Measurements from ENCODE around the gene DCP2.
A peak's percentile ranks its signal among the peaks of the same experiment; 100 is the strongest.

Gene DCP2

DNA sequence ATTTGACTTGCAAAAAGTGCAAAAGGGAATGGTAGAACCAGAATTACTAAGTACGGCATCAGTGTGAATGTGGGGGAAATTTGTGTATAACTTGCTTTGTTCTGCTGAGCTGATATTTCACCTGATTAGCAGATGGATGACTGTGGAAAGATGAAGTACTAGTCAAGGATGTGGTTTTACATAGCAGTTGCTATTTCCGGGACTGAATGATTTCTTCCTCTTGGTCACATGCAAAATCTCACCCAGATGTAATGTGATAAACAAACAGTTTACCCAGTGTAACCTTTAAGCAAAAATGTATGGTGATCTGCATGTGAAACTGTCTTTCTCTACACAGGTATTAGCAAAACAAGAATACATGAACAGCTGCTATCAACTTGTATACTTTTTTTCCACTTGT is 46.1 kb downstream of the DCP2 start:
- DNase-seq, result no peak

DNA sequence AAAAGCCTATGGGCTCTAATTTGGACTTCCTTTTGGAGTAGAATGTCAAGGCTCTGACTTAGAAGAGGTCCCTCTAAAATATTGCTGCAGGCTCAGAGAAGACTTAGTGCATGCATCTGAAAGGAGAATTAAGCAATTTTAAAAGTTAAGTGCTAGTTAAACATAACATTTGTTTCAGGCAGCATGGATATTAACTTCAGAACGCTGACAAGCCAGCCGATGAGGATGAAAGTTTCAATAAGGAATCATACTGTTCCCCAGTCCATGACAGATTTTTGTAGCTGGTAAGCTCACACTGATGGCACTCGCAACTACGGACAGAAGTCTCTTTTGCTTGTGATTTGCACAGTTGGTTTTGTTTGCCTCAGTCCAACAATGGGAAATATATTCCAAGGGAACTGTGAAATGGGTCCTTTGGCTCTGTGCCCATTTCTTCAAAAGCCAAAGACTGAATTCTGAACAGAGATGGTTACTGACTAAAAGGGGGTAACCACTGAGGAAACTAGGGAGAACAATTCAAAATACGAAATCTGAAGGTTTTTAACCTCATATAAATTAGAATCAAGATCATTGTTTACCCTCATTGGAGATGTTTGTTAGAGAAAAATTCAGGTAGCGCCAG is 47.6 kb downstream of the DCP2 start:
- no peak for DNase-seq

DNA sequence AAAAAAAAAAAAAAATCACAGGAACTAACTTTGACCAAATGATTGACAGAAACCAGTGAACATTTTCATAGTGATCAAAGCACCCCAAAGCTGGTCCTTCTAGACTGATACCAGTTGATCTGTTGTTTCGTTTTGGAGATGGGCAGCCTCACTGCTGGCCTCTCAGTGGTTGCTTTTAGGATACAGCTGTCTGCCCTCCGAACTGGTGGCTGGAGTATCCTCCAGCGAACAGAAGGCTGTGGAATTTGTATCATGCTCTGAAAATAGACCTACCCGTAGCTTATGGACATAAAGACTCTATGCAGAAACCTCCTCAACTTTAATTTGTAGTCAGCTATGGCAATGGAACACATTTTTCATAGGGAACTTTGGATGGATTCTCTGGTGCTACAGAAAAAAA is 49.0 kb downstream of the DCP2 start:
- no peak for DNase-seq

- no peak for DNase-seq
Measured at GRCh38 chr5:113026211-113026610, 49.6 kb downstream of the DCP2 start.

GRCh38 chr5:113027015-113027414 is 50.4 kb downstream of the DCP2 start:
- no peak for DNase-seq

DNA sequence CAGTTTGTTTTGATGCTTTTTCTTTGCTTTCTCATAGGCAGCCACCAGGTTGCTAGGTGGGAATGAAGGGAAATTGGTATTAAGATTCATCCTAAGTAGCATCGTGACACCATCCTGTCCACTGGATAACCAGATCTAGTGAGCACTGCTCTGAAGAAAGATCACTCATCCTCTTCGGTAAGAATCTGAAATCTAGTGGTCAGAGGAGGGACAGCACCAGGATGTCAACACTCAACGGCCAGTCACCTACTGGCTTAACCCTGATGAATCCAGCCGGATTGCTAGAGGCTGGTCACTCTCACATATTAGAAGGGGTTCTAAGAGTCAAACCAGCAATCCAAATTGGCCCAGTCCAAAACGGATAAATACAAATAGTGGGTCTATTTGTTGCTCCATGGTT is 50.8 kb downstream of the DCP2 start:
- DNase-seq, result no peak

GRCh38 chr5:113029614-113030013 is 53.0 kb downstream of the DCP2 start:
- no peak for DNase-seq

GRCh38 chr5:113031104-113031503 is 54.5 kb downstream of the DCP2 start:
- no peak for DNase-seq

- no peak for DNase-seq
Measured at GRCh38 chr5:113031557-113031956, 55.0 kb downstream of the DCP2 start.

DNA sequence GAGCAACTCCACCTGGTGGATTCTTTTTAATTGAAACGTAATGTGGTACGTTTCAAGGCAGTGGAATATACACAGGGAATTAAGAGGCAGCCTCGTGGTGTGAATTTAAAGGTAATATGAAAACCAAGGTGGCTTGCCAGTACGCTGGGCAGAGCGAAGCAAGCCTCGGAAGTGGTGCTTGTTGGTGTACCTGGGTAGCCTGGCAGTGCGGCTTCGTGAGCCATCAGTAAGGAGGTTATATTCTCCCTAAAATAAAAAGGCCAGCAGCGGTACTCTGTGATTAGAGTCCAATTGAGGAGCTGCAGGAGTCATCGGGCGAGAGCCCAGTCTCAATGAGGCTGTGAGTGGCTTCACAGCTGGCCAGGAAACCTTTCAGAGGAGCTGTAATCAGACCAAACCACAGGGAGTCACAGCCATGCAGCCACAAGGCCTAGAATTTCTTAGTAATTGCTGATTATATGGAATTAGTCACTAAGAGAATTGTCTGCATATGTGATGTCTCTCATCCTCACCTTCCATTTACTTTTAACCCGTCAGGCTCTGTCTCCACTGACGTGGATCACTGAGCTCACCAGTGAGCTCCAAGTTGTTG is 57.7 kb downstream of the DCP2 start:
- no peak for DNase-seq

DNA sequence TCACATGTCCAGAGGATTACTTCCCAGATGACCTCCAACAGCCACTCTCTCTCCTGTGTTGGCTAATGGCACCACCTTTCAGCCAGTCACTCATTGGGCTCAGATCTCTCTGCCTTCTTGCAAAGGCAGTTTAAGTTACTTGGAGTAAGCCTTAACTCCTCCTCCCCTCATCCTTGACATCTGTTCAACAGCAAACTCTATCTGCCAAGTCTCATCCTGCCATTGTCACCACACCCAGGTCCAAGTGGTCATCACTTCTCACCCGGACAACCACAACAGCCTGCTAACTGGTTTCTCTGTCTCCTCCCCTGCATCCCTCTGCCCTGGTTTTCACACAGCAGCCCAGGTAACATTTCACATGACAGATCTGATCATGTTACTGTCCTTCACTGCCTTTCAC is 58.5 kb downstream of the DCP2 start:
- no peak for DNase-seq

- DNase-seq, result no peak
Measured at GRCh38 chr5:113036321-113036720, 59.7 kb downstream of the DCP2 start.

DNA sequence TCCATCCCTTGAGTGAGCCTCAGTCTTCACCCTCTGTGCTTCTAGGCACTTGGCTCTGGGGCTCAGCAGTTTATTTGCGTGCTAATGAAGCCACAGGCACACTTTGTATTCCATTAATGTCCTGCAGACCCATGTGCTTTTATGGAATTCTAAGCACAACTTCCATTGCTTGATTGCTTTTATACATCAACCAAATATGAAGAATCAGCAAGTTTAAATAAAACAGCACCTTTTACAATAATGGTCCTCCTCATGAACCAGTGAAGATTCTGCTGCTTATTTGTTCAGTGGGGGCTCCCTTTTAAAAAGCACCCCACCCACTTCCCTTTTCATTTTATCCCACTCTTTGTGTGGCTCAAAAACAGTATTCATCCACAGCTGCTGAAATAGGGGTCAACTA is 60.2 kb downstream of the DCP2 start:
- no peak for DNase-seq

- DNase-seq, result no peak
Measured at GRCh38 chr5:113038136-113038535, 61.5 kb downstream of the DCP2 start.

DNA sequence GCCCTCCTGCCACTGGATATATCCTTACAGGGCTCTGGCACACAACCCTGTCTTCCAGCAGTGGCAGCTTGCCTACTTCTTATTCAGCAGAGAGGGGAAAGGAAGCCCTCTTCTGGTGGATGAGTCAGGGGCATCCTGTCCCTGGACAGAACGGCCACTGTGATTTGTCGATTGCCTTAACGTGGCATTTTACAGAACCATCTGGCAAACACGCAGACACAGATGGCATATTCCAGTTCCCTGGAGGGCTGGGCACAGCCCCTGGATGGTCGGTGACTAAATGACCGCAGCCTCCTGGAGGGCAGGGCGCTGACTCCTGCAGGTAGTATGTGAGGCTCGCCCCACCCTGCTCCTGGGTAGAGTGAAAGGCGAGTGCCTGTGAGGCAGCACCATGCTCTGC is 62.1 kb downstream of the DCP2 start:
- no peak for DNase-seq

DNA sequence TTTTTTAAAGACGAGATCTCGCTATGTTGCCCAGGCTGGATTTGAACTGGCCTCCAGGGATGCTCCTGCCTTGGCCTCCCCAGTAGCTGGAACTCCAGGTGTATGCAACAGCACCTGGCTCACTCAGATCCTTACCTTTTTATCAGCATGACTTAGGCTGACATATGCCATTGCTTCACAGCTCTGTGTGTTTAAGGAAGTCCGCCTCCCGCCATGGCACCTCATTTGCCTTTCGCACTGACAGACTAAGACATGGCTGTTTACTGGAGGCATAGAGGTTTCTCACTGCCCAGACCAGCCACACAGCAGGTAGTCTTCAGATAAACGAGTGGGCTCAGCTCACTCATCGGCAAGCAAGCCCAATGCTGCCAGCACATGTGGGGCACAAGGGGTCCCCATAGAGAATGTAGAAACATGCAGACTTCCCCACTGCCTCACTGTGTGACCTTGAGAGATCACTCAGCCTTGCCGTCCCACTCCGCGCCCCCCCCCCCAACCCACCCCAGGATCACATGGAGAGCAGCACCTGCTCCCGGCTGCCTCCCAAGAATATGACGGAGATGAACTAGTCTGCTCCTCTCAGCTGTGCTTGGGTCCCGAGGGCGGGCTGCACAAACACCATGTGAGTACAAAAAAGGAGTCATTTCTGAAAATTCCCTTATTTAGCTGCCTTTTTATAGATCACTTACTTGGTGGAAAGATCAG is 62.8 kb downstream of the DCP2 start:
- DNase-seq, result no peak

GRCh38 chr5:113039934-113040285 is 63.3 kb downstream of the DCP2 start:
- DNase-seq, result no peak

- no peak for DNase-seq
Measured at GRCh38 chr5:113040672-113041260, 64.2 kb downstream of the DCP2 start.

- DNase-seq, result no peak
Measured at GRCh38 chr5:113042491-113043243, 66.1 kb downstream of the DCP2 start.

- DNase-seq, result peak; percentile 8
Measured at GRCh38 chr5:113043491-113043931, 66.9 kb downstream of the DCP2 start.

GRCh38 chr5:113044776-113045465 is 68.3 kb downstream of the DCP2 start:
- DNase-seq, result no peak

- DNase-seq, result no peak
Measured at GRCh38 chr5:113047234-113047633, 70.6 kb downstream of the DCP2 start.
